GM21447 (cell line): ENCODE data around the gene BICC1.

Experiments
- ATAC-seq: cut with Tn5 transposase; IDR thresholded peaks from one replicate; pipeline ENCODE4 v1.9.1; 2021; ENCODE audit not compliant: unreplicated experiment

Gene BICC1

DNA sequence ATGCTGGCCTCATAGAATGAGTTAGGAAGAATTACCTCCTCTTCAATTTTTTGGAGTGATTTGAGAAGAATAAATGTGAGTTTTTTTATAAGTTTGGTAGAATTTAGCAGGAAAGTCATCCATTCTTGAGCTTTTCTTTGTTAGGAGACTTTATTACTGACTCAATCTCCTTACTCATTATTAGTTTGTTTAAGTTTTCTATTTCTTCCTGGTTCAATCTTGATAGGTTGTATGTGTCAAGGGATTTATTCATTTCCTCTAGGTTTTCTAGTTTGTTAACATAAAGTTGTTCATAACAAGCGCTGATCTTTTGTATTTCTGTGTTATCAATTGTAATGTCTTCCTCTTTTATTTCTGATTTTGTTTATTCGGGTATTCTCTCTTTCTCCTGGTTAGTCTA lies 47.4 kb downstream of the BICC1 start:
- no peak for ATAC-seq

DNA sequence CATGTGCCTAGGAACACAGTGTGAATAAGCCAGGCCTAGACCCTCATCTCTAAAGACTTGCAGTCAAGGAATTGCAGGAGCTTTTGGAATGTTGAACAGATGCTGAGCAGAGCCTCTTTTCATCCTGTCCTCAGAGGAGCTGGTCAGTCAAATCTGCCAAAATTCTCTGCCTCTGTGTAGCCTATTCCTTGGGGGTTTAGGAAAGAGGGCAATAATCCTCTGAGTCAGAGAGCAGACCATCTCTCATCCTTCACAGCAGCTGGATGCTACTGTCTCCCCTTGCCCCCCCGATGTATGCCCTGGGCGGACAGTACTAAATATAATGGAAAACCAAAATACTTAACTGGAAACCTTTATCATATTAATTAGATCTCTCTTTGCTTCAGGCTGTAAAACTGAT lies 52.6 kb downstream of the BICC1 start:
- no peak for ATAC-seq

DNA sequence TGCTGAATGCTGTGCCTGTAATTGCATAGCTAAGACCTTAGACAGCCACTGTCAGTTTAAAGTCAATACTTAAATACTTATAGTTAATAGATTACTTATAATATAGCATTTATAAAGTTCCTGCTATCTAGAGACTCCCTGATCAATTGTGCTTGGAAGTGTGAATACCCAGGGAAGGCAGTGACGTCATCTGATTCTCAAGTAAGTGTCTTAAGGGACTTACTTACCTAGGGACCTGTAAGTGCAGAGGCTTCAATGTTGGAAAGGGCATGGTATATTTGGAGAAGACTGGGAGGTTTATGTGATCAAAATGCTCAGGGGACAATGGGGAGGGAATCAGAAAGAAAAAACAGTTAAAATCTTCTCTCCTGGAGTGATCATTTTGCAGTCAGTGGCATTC lies 55.0 kb downstream of the BICC1 start:
- no peak for ATAC-seq

GRCh38 chr10:58568428-58568935 lies 55.8 kb downstream of the BICC1 start:
- no peak for ATAC-seq

DNA sequence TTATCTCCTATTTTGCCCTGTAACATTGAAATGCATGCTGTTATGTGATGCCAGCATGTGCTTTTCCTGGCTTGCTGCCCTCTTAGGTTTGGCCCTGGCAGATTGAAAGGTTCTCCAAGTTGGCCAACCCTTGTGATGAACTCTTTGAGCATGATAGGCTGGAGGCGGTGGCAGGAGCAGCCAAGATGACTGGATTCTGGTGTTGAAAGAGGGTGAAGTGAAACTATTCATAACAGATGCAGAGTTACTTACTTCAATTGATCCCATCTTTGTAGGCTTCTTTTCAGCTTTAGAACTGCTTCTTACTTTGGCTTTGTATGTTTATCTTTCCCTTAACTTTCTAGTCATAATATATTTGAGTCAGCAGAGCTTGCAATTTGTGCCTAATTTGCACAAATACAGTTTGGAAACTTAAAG lies 57.6 kb downstream of the BICC1 start:
- ATAC-seq, result no peak

GRCh38 chr10:58570979-58571378 lies 58.3 kb downstream of the BICC1 start:
- ATAC-seq, result no peak

DNA sequence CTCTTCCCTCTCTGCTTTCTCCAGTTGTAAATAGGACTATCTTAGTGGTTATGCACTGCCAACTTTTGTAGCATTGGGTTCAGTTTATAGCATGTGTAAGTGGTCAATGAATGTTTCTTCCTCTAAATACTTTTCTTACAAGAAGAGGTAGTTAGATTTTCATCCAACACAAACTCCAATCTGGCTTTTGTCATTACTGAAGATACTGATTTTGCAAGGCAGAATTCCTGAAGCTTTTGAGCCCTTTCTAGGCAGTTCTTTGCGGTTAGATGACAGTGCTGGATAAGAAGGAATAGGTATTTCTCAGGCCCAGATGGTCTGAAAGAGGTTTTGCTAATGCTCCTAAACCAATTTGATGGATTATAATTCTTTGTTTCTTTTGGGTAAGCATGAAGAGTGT lies 60.5 kb downstream of the BICC1 start:
- ATAC-seq, result no peak

GRCh38 chr10:58574058-58574457 lies 61.4 kb downstream of the BICC1 start:
- ATAC-seq, result no peak

DNA sequence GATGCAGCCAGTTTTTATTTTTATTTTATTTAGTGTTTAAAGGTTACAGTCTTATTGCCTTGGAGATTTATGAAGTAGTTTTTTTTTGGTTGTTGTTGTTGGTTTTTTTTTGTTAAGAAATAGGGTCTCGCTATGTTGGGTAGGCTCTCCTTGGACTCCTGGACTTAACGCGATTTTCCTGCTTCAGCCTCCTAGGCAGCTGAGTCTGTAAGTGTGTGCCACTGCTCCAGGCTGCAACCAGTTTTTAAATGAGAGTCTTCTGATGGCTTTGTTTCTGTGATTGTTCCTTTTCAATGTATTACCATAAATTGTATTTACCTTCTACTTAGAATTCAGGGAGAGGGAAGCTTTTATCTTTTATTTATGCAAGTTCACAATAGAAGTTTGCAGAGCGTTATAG lies 62.8 kb downstream of the BICC1 start:
- ATAC-seq, result no peak

GRCh38 chr10:58576751-58577436 lies 64.2 kb downstream of the BICC1 start:
- no peak for ATAC-seq

DNA sequence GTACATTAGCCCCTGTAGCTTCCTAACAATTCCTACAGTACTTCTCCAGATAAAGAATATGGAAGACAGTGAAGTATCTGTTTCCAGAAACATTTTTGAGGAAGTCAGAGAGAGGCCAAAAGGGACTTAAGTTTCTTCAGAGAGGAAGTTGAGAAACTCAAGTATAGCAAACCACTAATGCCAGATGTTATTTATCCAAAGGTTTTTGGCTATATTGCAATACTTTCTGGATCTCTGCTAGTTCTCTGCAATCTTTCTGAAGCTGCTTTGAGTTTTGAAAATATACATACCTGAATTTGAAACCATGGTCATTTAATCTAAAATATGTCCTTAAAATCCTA lies 64.7 kb downstream of the BICC1 start:
- ATAC-seq, result no peak

DNA sequence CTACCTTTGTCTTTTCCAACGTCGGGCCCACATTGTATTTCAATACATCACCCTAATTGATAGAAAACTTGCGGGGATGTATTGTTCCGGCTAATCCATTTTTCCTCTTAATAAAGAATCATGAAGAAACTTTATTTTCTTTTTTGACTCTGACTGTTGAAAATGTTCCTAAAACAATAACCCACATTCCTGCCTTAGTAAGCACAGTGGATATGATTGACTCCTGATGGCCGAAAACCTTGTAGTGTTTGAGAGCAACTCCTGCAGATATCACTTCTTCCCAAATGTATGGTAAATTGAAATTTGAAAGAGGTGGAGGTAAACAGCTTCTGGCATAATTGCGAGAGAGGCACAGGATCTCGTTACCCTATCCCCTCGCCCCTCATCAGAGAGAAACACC lies 65.7 kb downstream of the BICC1 start:
- ATAC-seq, result no peak

DNA sequence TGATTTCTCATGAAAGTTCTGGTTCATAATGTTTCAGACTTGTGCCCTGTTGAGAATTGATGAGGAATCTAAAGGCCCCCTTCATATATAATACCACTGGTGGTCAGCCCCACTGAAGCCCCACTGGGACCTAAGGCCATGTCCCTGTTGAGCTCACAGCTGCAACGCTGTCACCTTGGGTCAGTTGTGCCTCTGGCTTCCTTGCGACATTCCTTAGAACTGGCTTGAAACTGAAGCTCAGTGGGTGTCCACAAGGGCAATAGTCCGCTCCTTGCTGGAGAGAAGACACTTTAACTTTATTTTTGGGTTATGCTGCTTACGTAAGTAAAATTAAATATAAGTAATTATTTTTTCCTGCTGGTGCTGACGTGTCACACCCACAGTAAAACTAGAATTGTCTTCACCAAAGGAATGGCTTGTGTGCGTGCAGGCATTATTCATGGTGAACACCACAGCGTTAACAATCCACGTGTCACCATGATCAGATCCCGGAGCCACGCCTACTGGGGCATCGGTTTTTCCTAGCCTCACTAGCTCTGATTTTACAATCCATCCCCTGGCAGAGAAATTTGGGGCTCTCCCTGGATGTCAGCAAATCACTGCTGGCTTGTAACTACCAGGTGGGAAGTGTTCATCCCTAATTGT lies 66.5 kb downstream of the BICC1 start:
- no peak for ATAC-seq

- no peak for ATAC-seq
Observed at GRCh38 chr10:58582045-58582444, 69.4 kb downstream of the BICC1 start.

GRCh38 chr10:58585435-58585834 lies 72.8 kb downstream of the BICC1 start:
- ATAC-seq, result no peak

- no peak for ATAC-seq
Observed at GRCh38 chr10:58586282-58587245, 73.9 kb downstream of the BICC1 start.

GRCh38 chr10:58587676-58588075 lies 75.0 kb downstream of the BICC1 start:
- ATAC-seq, result no peak

DNA sequence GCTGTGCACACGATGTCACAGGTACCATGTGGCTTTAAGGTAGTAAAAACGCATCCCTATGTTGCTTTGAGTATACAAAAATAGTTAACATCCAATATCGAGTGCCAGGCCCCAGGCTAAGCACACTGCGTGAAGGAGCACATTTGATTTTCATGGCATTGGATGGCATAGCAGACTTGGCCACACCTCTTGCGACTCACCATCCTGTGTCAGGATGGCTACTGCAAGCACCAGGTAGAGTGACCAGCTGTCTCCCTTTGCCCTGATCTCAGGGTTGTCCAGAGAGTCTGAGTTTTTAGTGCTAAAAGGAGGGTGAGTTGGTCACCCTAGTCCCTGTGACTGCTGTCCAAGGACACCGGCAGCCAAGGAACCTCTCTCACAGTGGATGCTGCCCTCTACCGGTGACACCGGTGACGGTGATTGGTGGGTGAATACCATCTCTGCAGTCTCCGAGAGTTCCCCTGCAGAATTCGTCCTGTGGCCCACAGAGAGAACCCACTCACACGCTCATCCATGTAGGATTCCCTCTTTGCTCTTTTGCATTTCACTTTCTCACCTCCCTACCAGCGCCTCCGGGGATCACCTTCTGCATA lies 76.1 kb downstream of the BICC1 start:
- no peak for ATAC-seq

GRCh38 chr10:58590152-58590840 lies 77.6 kb downstream of the BICC1 start:
- no peak for ATAC-seq

DNA sequence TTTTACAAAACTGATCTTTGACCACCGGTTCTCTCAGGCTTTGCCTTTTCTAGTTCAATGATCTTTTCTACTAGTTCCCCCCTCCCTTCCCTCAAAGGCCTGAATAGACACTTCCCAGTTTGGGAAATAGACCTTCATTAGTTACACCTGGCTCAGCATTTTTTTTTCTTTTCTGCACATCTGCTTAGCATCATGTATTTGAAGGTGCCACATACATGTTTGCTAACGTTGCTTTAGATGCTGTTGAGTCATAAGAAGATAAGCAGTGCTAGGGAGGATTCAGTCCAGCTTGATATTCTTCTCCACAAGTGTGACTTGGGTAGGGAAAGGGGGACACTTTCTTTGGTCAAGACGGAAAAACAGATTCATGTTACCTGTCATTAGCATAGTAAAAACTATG lies 78.3 kb downstream of the BICC1 start:
- no peak for ATAC-seq

- no peak for ATAC-seq
Observed at GRCh38 chr10:58593008-58593407, 80.3 kb downstream of the BICC1 start.
